ENCODE data around the gene SPATA32. TPM values are rescaled to one million over a fixed set of nuclear protein-coding genes. Genes with fewer than 3 reads are reported as not detected.

SPATA32 gene
- total RNA-seq, 1 experiment from 2014 or later, result not detected

Other genes starting within 250 kb of the SPATA32 start
- 33.6 and 35.9 TPM in 2 replicates for gene DCAKD, start 210.5 kb downstream of the SPATA32 start, total RNA-seq (2014; rRNA removed; shearing (Covaris generic))
- gene NMT1, start 200.8 kb downstream of the SPATA32 start, total RNA-seq (2014; rRNA removed; shearing (Covaris generic)), result 59.9 and 68.0 TPM in 2 replicates
- 11.7 and 15.3 TPM in 2 replicates for gene PLCD3, start 129.6 kb downstream of the SPATA32 start, total RNA-seq (2014; rRNA removed; shearing (Covaris generic))
- 1.1 and 2.0 TPM in 2 replicates for gene ACBD4, start 126.4 kb downstream of the SPATA32 start, total RNA-seq (2014; rRNA removed; shearing (Covaris generic))
- 3.5 and 4.4 TPM in 2 replicates for gene HEXIM1, start 113.6 kb downstream of the SPATA32 start, total RNA-seq (2014; rRNA removed; shearing (Covaris generic))
- gene HEXIM2, start 100.2 kb downstream of the SPATA32 start, total RNA-seq (2014; rRNA removed; shearing (Covaris generic)), result 7.8 and 11.3 TPM in 2 replicates
- 10.3 and 13.1 TPM in 2 replicates for gene FMNL1, start 40.2 kb downstream of the SPATA32 start, total RNA-seq (2014; rRNA removed; shearing (Covaris generic))
- 2.9 and 5.7 TPM in 2 replicates for gene MAP3K14, start 54.9 kb upstream of the SPATA32 start, total RNA-seq (2014; rRNA removed; shearing (Covaris generic))
- gene ARHGAP27, start 170.8 kb upstream of the SPATA32 start, total RNA-seq (2014; rRNA removed; shearing (Covaris generic)), result 0.29 and 0.72 TPM in 2 replicates
- gene PLEKHM1, start 228.6 kb upstream of the SPATA32 start, total RNA-seq (2014; rRNA removed; shearing (Covaris generic)), result 5.6 and 6.0 TPM in 2 replicates